ENCODE data around the gene PARD3B. TPM values are rescaled to one million over a fixed set of nuclear protein-coding genes. Genes with fewer than 3 reads are reported as not detected.

Gene PARD3B
- total and polyA plus RNA-seq, 2 of the 4 experiments (the other 2 are of a cell fraction) = 3.3 to 15.6 TPM

- ChIA-PET POLR2A (ENCODE audit: unreplicated experiment) (interaction anchor here (1.0 kb wide), 1 partner anchor 10 kb away, joined by 3 read pairs; no protein-coding TSS in a partner anchor), CTCF (no interaction called here)
- Histone ChIP-seq H3K23ac (ENCODE audit: low read depth, low read length) (no peak overlapping the region), H2BK5ac (ENCODE audit: low read depth, low read length, poor library complexity, severe bottlenecking) (no peak overlapping the region), H3K36me3 (ENCODE audit: control insufficient read depth, insufficient read depth, low read length) (no peaks in the 10 kb centered on the region), H3K4me2 (ENCODE audit: low read depth, low read length) (no peak overlapping the region), H3K4ac (ENCODE audit: low read depth, low read length) (no peak overlapping the region), H3K9ac (ENCODE audit: low read depth, low read length) (no peak overlapping the region), H3K79me1 (ENCODE audit: low read depth in 1 of 2, low read length in 2 of 2) (no peaks in the 10 kb centered on the region), H3K27me3 (ENCODE audit: control insufficient read depth, insufficient read depth, low read length) (no peaks in the 10 kb centered on the region), H2BK15ac (ENCODE audit: low read depth, low read length) (no peak overlapping the region), H2AFZ (replicated peaks; ENCODE audit: low read length, poor library complexity) (no peak overlapping the region), H3K27ac (ENCODE audit: insufficient read depth, low read length) (no peak overlapping the region), H2AK9ac (replicated peaks; ENCODE audit: low read depth, low read length, poor library complexity) (no peak overlapping the region), H2BK120ac (ENCODE audit: low read depth, low read length) (no peak overlapping the region), H3K56ac (ENCODE audit: extremely low read depth, insufficient read depth, low read length) (no peak overlapping the region), H3K4me3 (ENCODE audit: insufficient read depth, low read depth, low read length) (no peak overlapping the region), H4K20me1 (ENCODE audit: insufficient read depth, low read length) (no peaks in the 10 kb centered on the region), H4K5ac (ENCODE audit: low read depth, low read length) (no peak overlapping the region), H3K14ac (replicated peaks; ENCODE audit: low read depth, low read length) (no peak overlapping the region), H3K18ac (ENCODE audit: low read depth, low read length) (no peak overlapping the region), H3K4me1 (ENCODE audit: control insufficient read depth, insufficient read depth, low read length) (peaks cover 2% of the 10 kb centered on the region; the same call in 1 of the 2 replicates), H2AK5ac (ENCODE audit: low read depth, low read length) (no peak overlapping the region), H4K8ac (ENCODE audit: low read depth in 2 of 2, low read length in 2 of 2) (no peak overlapping the region), H3K9me3 (ENCODE audit: control insufficient read depth, insufficient read depth, low read length) (no peaks in the 10 kb centered on the region), H3K9me1 (ENCODE audit: insufficient read depth, low read length) (no peaks in the 10 kb centered on the region), H4K91ac (ENCODE audit: insufficient read depth, low read depth, low read length) (no peak overlapping the region), H2BK20ac (ENCODE audit: low read depth, low read length) (no peak overlapping the region)
- no peak for ATAC-seq (ENCODE audit: low read depth)
- WGBS, 2 experiments (ENCODE audit: extremely low coverage in 2 of 2, insufficient read length in 1 of 2) = no CpG with 5 or more reads among the region's 1 CpG
- TF ChIP-seq CEBPB (IDR thresholded peaks at IDR 0.05; ENCODE audit: low read depth, low read length) (no peak), ELK1 (IDR thresholded peaks at IDR 0.05; ENCODE audit: borderline replicate concordance, low read depth, low read length) (no peak)
- BruUV-seq (replicated peaks) = no TSS peak
- no peak for DNase-seq
- in situ Hi-C loops (cut with MboI; ENCODE audit: low sequenced_read_pairs) = no loop called here
- dilution Hi-C loops (cut with HindIII; ENCODE audit: low sequenced_read_pairs, unreplicated experiment) = no loop called here
- intact Hi-C loops (cut with micrococcal nuclease) = no loop called here
Measured at GRCh38 chr2:205338156-205338555, 792.9 kb downstream of the PARD3B start.
